Breast epithelium (tissue), 4 donors: ENCODE measurements around the gene LRIG2. TPM values are rescaled to one million over a fixed set of nuclear protein-coding genes. Genes with fewer than 3 reads are reported as not detected.

ENCODE experiments used
- DNase-seq, 2 donors: peaks; one replicate each; pipeline ENCODE4 v3.0.0-alpha.2; 2019; ENCODE audit warnings: low spot score in 2 of 2
- H3K27ac ChIP-seq, 2 donors: fragments of 200-600 bp; sonication (generic) in 1 of 2; one replicate each; pipeline ENCODE4 v1.5.1; 2016 to 2019; ENCODE audit warnings: mild to moderate bottlenecking in 1 of 2
- H3K27me3 ChIP-seq, 2 donors: fragments of 200-600 bp; sonication (generic) in 1 of 2; one replicate each; pipeline versions ENCODE4 v1.5.1 to v1.6.0; 2017 to 2019; ENCODE audit warnings: control low read depth in 1 of 2, mild to moderate bottlenecking in 1 of 2
- H3K36me3 ChIP-seq: fragments of 200-600 bp; one replicate; pipeline ENCODE4 v1.5.1; 2019
- H3K4me1 ChIP-seq, 2 donors: fragments of 200-600 bp; sonication (generic); one replicate each; pipeline ENCODE4 v1.5.1; 2016 to 2019; ENCODE audit warnings: control low read depth in 1 of 2
- H3K4me3 ChIP-seq, 3 donors: fragments of 200-600 bp; sonication (generic); 1 replicate in 2 of 3; 2 replicates in 1 of 3; pipeline ENCODE4 v1.5.1; 2016 to 2019; ENCODE audit warnings: mild to moderate bottlenecking in 3 of 3, moderate library complexity in 2 of 3
- H3K9me3 ChIP-seq, 2 donors: fragments of 200-600 bp; sonication (generic) in 1 of 2; one replicate each; pipeline ENCODE4 v1.5.1; 2016 to 2019; ENCODE audit warnings: control low read depth in 1 of 2
- POLR2A ChIP-seq: fragments of 450-650 bp; IDR thresholded peaks from one replicate; pipeline ENCODE4 v1.6.1; 2016; ENCODE audit warnings: antibody characterized with exemption, mild to moderate bottlenecking, moderate library complexity
- POLR2AphosphoS5 ChIP-seq, 3 donors: sonication (generic); formaldehyde crosslinking; IDR thresholded peaks; one replicate each; pipeline ENCODE4 v1.6.1; 2017; ENCODE audit warnings: antibody characterized with exemption in 3 of 3
- intact Hi-C: fragments of 100-400 bp; cut with DNase I; formaldehyde crosslinking; loops from one replicate; pipeline ENCODE4 v1.15.1; 2023; ENCODE audit warnings: low total_unique reads
- total RNA-seq, 3 donors: library from RNA; depleted of rRNA; stranded (reverse); fragments of >200 nt; gene quantifications; one replicate each; pipeline ENCODE4 v1.1.0, GENCODE V29; 2016
- TF ChIP-seq, protein P1 (sequence below), 3 donors: fragments of 450-650 bp; IDR thresholded peaks; one replicate each; pipeline ENCODE4 v1.5.1; 2016 to 2017; ENCODE audit warnings: antibody characterized with exemption in 3 of 3, mild to moderate bottlenecking in 3 of 3, moderate library complexity in 3 of 3

LRIG2 gene
- total RNA-seq, 3 donors from 2014 or later: 20.0 to 39.8 (median 24.3) TPM

- no peak overlapping the region for H3K27ac ChIP-seq
- peaks cover 3% of the 10 kb centered on the region for H3K36me3 ChIP-seq
- TF ChIP-seq, protein P1, sequence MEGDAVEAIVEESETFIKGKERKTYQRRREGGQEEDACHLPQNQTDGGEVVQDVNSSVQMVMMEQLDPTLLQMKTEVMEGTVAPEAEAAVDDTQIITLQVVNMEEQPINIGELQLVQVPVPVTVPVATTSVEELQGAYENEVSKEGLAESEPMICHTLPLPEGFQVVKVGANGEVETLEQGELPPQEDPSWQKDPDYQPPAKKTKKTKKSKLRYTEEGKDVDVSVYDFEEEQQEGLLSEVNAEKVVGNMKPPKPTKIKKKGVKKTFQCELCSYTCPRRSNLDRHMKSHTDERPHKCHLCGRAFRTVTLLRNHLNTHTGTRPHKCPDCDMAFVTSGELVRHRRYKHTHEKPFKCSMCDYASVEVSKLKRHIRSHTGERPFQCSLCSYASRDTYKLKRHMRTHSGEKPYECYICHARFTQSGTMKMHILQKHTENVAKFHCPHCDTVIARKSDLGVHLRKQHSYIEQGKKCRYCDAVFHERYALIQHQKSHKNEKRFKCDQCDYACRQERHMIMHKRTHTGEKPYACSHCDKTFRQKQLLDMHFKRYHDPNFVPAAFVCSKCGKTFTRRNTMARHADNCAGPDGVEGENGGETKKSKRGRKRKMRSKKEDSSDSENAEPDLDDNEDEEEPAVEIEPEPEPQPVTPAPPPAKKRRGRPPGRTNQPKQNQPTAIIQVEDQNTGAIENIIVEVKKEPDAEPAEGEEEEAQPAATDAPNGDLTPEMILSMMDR (IDR thresholded peaks at IDR 0.05): no peak
- TF ChIP-seq POLR2A (no peak), POLR2AphosphoS5 (IDR thresholded peaks at IDR 0.05) (no peak)
Observed at GRCh38 chr1:113101588-113101987, 28.6 kb downstream of the LRIG2 start.

GRCh38 chr1:113103048-113103447 is 30.1 kb downstream of the LRIG2 start:
- no peak overlapping the region for H3K27ac ChIP-seq
- DNase-seq: no peak
- TF ChIP-seq POLR2AphosphoS5 (IDR thresholded peaks at IDR 0.05): no peak
- TF ChIP-seq POLR2A: no peak
- TF ChIP-seq, protein P1 (IDR thresholded peaks at IDR 0.05): no peak
- H3K27me3 ChIP-seq: no peaks in the 10 kb centered on the region
- no peak overlapping the region for H3K4me3 ChIP-seq
- H3K36me3 ChIP-seq: peaks cover 3% of the 10 kb centered on the region
- no peaks in the 10 kb centered on the region for H3K4me1 ChIP-seq
- intact Hi-C loops: no loop called here
- no peaks in the 10 kb centered on the region for H3K9me3 ChIP-seq

More at GRCh38 chr1:113101588-113101987, 28.6 kb downstream of the LRIG2 start:
- DNase-seq: no peak
- intact Hi-C loops: no loop called here
- H3K9me3 ChIP-seq: no peaks in the 10 kb centered on the region
- no peak overlapping the region for H3K4me3 ChIP-seq
- H3K27me3 ChIP-seq: no peaks in the 10 kb centered on the region
- H3K4me1 ChIP-seq: no peaks in the 10 kb centered on the region

GRCh38 chr1:113103977-113104376 is 31.0 kb downstream of the LRIG2 start:
- Histone ChIP-seq H3K27ac (no peak overlapping the region), H3K4me3 (no peak overlapping the region), H3K36me3 (peaks cover 3% of the 10 kb centered on the region), H3K4me1 (no peaks in the 10 kb centered on the region), H3K9me3 (no peaks in the 10 kb centered on the region), H3K27me3 (no peaks in the 10 kb centered on the region)
- TF ChIP-seq POLR2AphosphoS5 (IDR thresholded peaks at IDR 0.05) (no peak), POLR2A (no peak)
- TF ChIP-seq, protein P1 (IDR thresholded peaks at IDR 0.05): no peak
- no peak for DNase-seq
- intact Hi-C loops: no loop called here

GRCh38 chr1:113106910-113107309 is 33.9 kb downstream of the LRIG2 start:
- TF ChIP-seq POLR2A (no peak), POLR2AphosphoS5 (IDR thresholded peaks at IDR 0.05) (no peak)
- TF ChIP-seq, protein P1 (IDR thresholded peaks at IDR 0.05): no peak
- H3K27ac ChIP-seq: no peak overlapping the region
- H3K36me3 ChIP-seq: no peaks in the 10 kb centered on the region
- no peaks in the 10 kb centered on the region for H3K27me3 ChIP-seq
- intact Hi-C loops: no loop called here
- DNase-seq: no peak
- no peak overlapping the region for H3K4me3 ChIP-seq
- no peaks in the 10 kb centered on the region for H3K9me3 ChIP-seq
- H3K4me1 ChIP-seq: no peaks in the 10 kb centered on the region

DNA sequence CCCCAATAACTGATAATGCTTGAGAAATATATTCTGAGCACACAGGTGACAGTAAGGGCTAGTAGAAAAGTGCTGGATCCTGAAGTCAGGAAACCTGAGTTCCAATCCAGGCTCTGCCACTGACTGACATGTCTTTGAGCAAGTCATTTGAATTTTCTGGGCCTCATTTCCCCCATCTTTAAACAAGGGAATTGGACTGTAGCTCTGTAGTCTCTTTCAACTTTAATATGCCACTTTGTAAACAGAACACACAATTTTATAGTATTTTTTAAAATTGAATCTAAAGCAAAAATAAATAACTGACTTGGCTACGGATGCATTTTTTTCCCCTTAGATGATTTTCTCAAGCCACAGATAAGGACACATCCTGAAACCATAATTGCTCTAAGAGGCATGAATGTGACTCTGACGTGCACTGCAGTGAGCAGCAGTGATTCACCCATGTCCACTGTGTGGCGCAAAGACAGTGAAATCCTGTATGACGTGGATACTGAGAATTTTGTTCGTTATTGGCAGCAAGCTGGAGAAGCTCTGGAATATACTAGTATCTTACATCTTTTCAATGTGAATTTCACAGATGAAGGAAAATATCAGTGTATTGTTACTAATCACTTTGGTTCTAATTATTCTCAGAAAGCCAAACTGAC is 37.0 kb downstream of the LRIG2 start:
- no peak for DNase-seq
- Histone ChIP-seq H3K27me3 (no peaks in the 10 kb centered on the region), H3K27ac (peak overlapping the region in 1 of 2 donors; percentile 65), H3K9me3 (no peaks in the 10 kb centered on the region), H3K36me3 (peaks cover 8% of the 10 kb centered on the region), H3K4me1 (no peaks in the 10 kb centered on the region), H3K4me3 (no peak overlapping the region)
- intact Hi-C loops: no loop called here
- TF ChIP-seq, protein P1 (IDR thresholded peaks at IDR 0.05): peak in 1 of 3 donors; percentile 30
- TF ChIP-seq POLR2AphosphoS5 (IDR thresholded peaks at IDR 0.05): no peak
